Stimulated activated CD4-positive, alpha-beta T cell treated with anti-CD3 and anti-CD28 coated beads, Interleukin-4, amount 100 ng/mL, for 24 hours (primary cell): ENCODE measurements around the gene NLRP12.
"Not testable (repeated sequence)": the region's sequence is repeated elsewhere in the genome, so short reads cannot be mapped to it uniquely, and the experiment has no call there.

ENCODE experiments used
- DNase-seq: peaks from one replicate; pipeline ENCODE4 v3.0.0-alpha.2; 2020

The NLRP12 gene

GRCh38 chr19:53824134-53824611 lies at the start of gene NLRP12:
NLRP12 (minus strand) TSS chr19:53824314; CDS start chr19:53824174, 140 bp downstream.
- DNase-seq = no peak

- no peak for DNase-seq
Observed at GRCh38 chr19:53872762-53873161, 48.6 kb upstream of the NLRP12 start.

GRCh38 chr19:53871454-53871853 lies 47.3 kb upstream of the NLRP12 start:
- DNase-seq = no peak

GRCh38 chr19:53870485-53870844 lies 46.4 kb upstream of the NLRP12 start:
- no peak for DNase-seq

- not testable (repeated sequence) for DNase-seq
Observed at GRCh38 chr19:53869805-53870484, 45.8 kb upstream of the NLRP12 start.

GRCh38 chr19:53868892-53869804 lies 45.0 kb upstream of the NLRP12 start:
- DNase-seq = peak; percentile 75

GRCh38 chr19:53868091-53868891 lies 44.2 kb upstream of the NLRP12 start:
- DNase-seq = peak; percentile 30

- peak; percentile 97 for DNase-seq
Observed at GRCh38 chr19:53867225-53868090, 43.3 kb upstream of the NLRP12 start, which contains the start of gene MYADM. MYADM (plus strand) TSS chr19:53867883; CDS start chr19:53873530, 5,647 bp downstream.

- DNase-seq = no peak
Observed at GRCh38 chr19:53866865-53867224, 42.7 kb upstream of the NLRP12 start.

- peak; percentile 64 for DNase-seq
Observed at GRCh38 chr19:53865918-53866864, 42.1 kb upstream of the NLRP12 start.

GRCh38 chr19:53865523-53865917 lies 41.4 kb upstream of the NLRP12 start:
- DNase-seq = no peak

- no peak for DNase-seq
Observed at GRCh38 chr19:53864308-53864836, 40.3 kb upstream of the NLRP12 start.

GRCh38 chr19:53853707-53854106 lies 29.6 kb upstream of the NLRP12 start:
- DNase-seq = no peak

GRCh38 chr19:53849237-53849676 lies 25.1 kb upstream of the NLRP12 start:
- no peak for DNase-seq

- no peak for DNase-seq
Observed at GRCh38 chr19:53847555-53847954, 23.4 kb upstream of the NLRP12 start.

GRCh38 chr19:53844849-53845246 lies 20.7 kb upstream of the NLRP12 start:
- no peak for DNase-seq

- not testable (repeated sequence) for DNase-seq
Observed at GRCh38 chr19:53840914-53841313, 16.8 kb upstream of the NLRP12 start.

- DNase-seq = not testable (repeated sequence)
Observed at GRCh38 chr19:53840241-53840640, 16.1 kb upstream of the NLRP12 start.

- not testable (repeated sequence) for DNase-seq
Observed at GRCh38 chr19:53838446-53838845, 14.3 kb upstream of the NLRP12 start.

GRCh38 chr19:53832861-53833260 lies 8.7 kb upstream of the NLRP12 start:
- not testable (repeated sequence) for DNase-seq
